ENCODE measurements around the gene NAA38.

The NAA38 gene

GRCh38 chr17:7856811-7857712 lies at the start of gene NAA38:
Gene NAA38, minus strand, starts transcription at chr17:7857559. Its CDS starts 96 bp downstream, at chr17:7857463.
- DNase-seq (ENCODE audit: low read depth in 3 of 3): peak; percentile 83 to 92 (median 88)

GRCh38 chr17:7903154-7904103 lies 46.1 kb upstream of the NAA38 start:
- DNase-seq (ENCODE audit: low read depth in 3 of 3): no peak

GRCh38 chr17:7897773-7898172 lies 40.4 kb upstream of the NAA38 start:
- DNase-seq (ENCODE audit: low read depth in 3 of 3): no peak

- DNase-seq (ENCODE audit: low read depth in 3 of 3): no peak
Observed at GRCh38 chr17:7897090-7897489, 39.7 kb upstream of the NAA38 start.

GRCh38 chr17:7894866-7895265 lies 37.5 kb upstream of the NAA38 start:
- DNase-seq (ENCODE audit: low read depth in 3 of 3): no peak

GRCh38 chr17:7894226-7894625 lies 36.9 kb upstream of the NAA38 start:
- DNase-seq (ENCODE audit: low read depth in 3 of 3): no peak

GRCh38 chr17:7893187-7893880 lies 36.0 kb upstream of the NAA38 start:
- no peak for DNase-seq (ENCODE audit: low read depth in 3 of 3)

- DNase-seq (ENCODE audit: low read depth in 3 of 3): peak in 1 of 3 experiments; percentile 34
Observed at GRCh38 chr17:7889166-7889955, 32.0 kb upstream of the NAA38 start.

GRCh38 chr17:7888184-7888920 lies 31.0 kb upstream of the NAA38 start, which contains the start of gene CHD3:
Gene CHD3, plus strand, starts transcription at chr17:7888789. Its CDS starts 212 bp downstream, at chr17:7889001.
- peak in 1 of 3 experiments; percentile 69 for DNase-seq (ENCODE audit: low read depth in 3 of 3)

GRCh38 chr17:7887482-7888183 lies 30.3 kb upstream of the NAA38 start:
- DNase-seq (ENCODE audit: low read depth in 3 of 3): peak; percentile 81 to 89 (median 88)

- no peak for DNase-seq (ENCODE audit: low read depth in 3 of 3)
Observed at GRCh38 chr17:7887038-7887481, 29.7 kb upstream of the NAA38 start.

GRCh38 chr17:7886227-7887037 lies 29.1 kb upstream of the NAA38 start:
- DNase-seq (ENCODE audit: low read depth in 3 of 3): peak in 1 of 3 experiments; percentile 54

- peak in 1 of 3 experiments; percentile 41 for DNase-seq (ENCODE audit: low read depth in 3 of 3)
Observed at GRCh38 chr17:7885367-7886226, 28.2 kb upstream of the NAA38 start.

GRCh38 chr17:7884581-7885366 lies 27.4 kb upstream of the NAA38 start:
- DNase-seq (ENCODE audit: low read depth in 3 of 3): peak in 1 of 3 experiments; percentile 47

- DNase-seq (ENCODE audit: low read depth in 3 of 3): peak in 1 of 3 experiments; percentile 27
Observed at GRCh38 chr17:7883781-7884386, 26.5 kb upstream of the NAA38 start.

- no peak for DNase-seq (ENCODE audit: low read depth in 3 of 3)
Observed at GRCh38 chr17:7882629-7883028, 25.3 kb upstream of the NAA38 start.

Data from stimulated activated CD4-positive, alpha-beta T cell treated with anti-CD3 and anti-CD28 coated beads, TNF-alpha, amount 100 ng/mL, for 24 hours (primary cell).